ENCODE measurements around the gene LPP. TPM values are rescaled to one million over a fixed set of nuclear protein-coding genes. Genes with fewer than 3 reads are reported as not detected.

LPP gene
- total and polyA plus RNA-seq, 10 of the 15 experiments (the other 5 are each of a cell fraction or from before 2014, with no cell fraction given), result under 0.01 to 0.62 (median 0.03) TPM

GRCh38 chr3:188417271-188417696, 263.3 kb downstream of the LPP start (continued):
- TF ChIP-seq USF1 (IDR thresholded peaks at IDR 0.05; ENCODE audit: borderline replicate concordance, extremely low read length, insufficient read depth, low read depth, low read length) (no peak), TCF7 (IDR thresholded peaks at IDR 0.05; ENCODE audit: borderline replicate concordance) (no peak), USF2 (IDR thresholded peaks at IDR 0.05; ENCODE audit: borderline replicate concordance, low read depth, low read length) (no peak)

GRCh38 chr3:188417766-188418165, 263.8 kb downstream of the LPP start:
- FAIRE-seq (no peak), DNase-seq (ENCODE audit: low read depth, low spot score) (no peak), ATAC-seq (no peak)
- no peaks in the 10 kb centered on the region for H4K20me1 ChIP-seq (ENCODE audit: control insufficient read depth, insufficient read depth)
- no peak overlapping the region for H3K27ac ChIP-seq (ENCODE audit: control insufficient read depth, insufficient read depth)
- in situ Hi-C loops (cut with MboI) (no loop called here), intact Hi-C loops (cut with micrococcal nuclease; ENCODE audit: unreplicated experiment) (no loop called here)
- H3K4me3 ChIP-seq, result no peak overlapping the region
- H3K36me3 ChIP-seq (ENCODE audit: control insufficient read depth in 2 of 2, insufficient read depth in 2 of 2, low read length in 1 of 2), result no peaks in the 10 kb centered on the region
- H3K9me3 ChIP-seq (replicated peaks; ENCODE audit: control insufficient read depth, insufficient read depth, low read length), result no peaks in the 10 kb centered on the region; the same call in 2 of the 3 replicates
- no peak overlapping the region for H3K9ac ChIP-seq (ENCODE audit: control insufficient read depth, insufficient read depth, low read length)
- BruUV-seq (replicated peaks), result no TSS peak
- no peak overlapping the region for H2AFZ ChIP-seq (ENCODE audit: control insufficient read depth, low read depth, low read length)
- POLR2A ChIA-PET, result interaction anchor here (0.6 kb wide), 1 partner anchor 618 kb away, joined by 3 read pairs; no protein-coding TSS in a partner anchor
- no peaks in the 10 kb centered on the region for H3K79me2 ChIP-seq (ENCODE audit: control insufficient read depth, insufficient read depth, low read length)
- 0% methylated on average over 3 of the region's 3 CpGs for WGBS (ENCODE audit: insufficient coverage, insufficient replicate concordance, low lambda C conversion rate, missing lambda C conversion rate)
- no peak overlapping the region for H3K4me2 ChIP-seq (ENCODE audit: control insufficient read depth, insufficient read depth)
- RAD21 ChIA-PET (ENCODE audit: unreplicated experiment), result no interaction called here
- peaks cover 0 to 2% of the 10 kb centered on the region in 2 experiments; a peak in 1 of 4 replicates for H3K27me3 ChIP-seq (replicated peaks in 1 of 2; ENCODE audit: control insufficient read depth in 2 of 2, insufficient read depth in 2 of 2, low read length in 1 of 2)
- SMC1A ChIA-PET (ENCODE audit: uncharacterized antibody, unreplicated experiment), result interaction anchor here (1.3 kb wide), 1 partner anchor 28 kb away, joined by 4 read pairs; no protein-coding TSS in a partner anchor
- peaks cover 14% of the 10 kb centered on the region for H3K4me1 ChIP-seq (ENCODE audit: control insufficient read depth, insufficient read depth, low read length)
- CTCF ChIA-PET, result interaction anchor here (1.1 kb wide), 1 partner anchor 15 kb away, joined by 3 read pairs; no protein-coding TSS in a partner anchor
- no peak for TF ChIP-seq RELA (IDR thresholded peaks at IDR 0.05; ENCODE audit: borderline replicate concordance, partially characterized antibody)
- no peak for TF ChIP-seq POLR2AphosphoS2 (IDR thresholded peaks at IDR 0.05; ENCODE audit: low read depth, low read length)
- no peak for TF ChIP-seq JUNB (IDR thresholded peaks at IDR 0.05)
- no peak for TF ChIP-seq RUNX3 (IDR thresholded peaks at IDR 0.05; ENCODE audit: low read length)
- TF ChIP-seq IRF3 (IDR thresholded peaks at IDR 0.05), result no peak
- TF ChIP-seq BRCA1 (IDR thresholded peaks at IDR 0.05; ENCODE audit: low read depth, low read length), result no peak
- no peak for TF ChIP-seq IKZF2 (IDR thresholded peaks at IDR 0.05)
- TF ChIP-seq CEBPB (IDR thresholded peaks at IDR 0.05; ENCODE audit: borderline replicate concordance in 1 of 2, low read depth in 2 of 2, low read length in 2 of 2), result no peak
- TF ChIP-seq POU2F2 (IDR thresholded peaks at IDR 0.05; ENCODE audit: borderline replicate concordance, low read depth, low read length), result no peak
- no peak for TF ChIP-seq CUX1 (IDR thresholded peaks at IDR 0.05; ENCODE audit: insufficient replicate concordance, low read depth, low read length)
- TF ChIP-seq KDM1A (IDR thresholded peaks at IDR 0.05; ENCODE audit: borderline replicate concordance), result no peak
- no peak for TF ChIP-seq NR2F1 (conservative IDR thresholded peaks at IDR 0.05)
- no peak for TF ChIP-seq HDGF (IDR thresholded peaks at IDR 0.05)

Data from GM12878 (cell line).